GM12874 (cell line): Measurements from ENCODE around the gene RBFOX2.

ENCODE experiments used
- TF ChIP-seq, protein P1 (sequence below): IDR thresholded peaks from 2 replicates; pipeline ENCODE4 v1.5.1; 2011; ENCODE audit warnings: low read depth, mild to moderate bottlenecking, control low read depth, low read length, moderate library complexity; ENCODE audit not compliant: insufficient read depth

RBFOX2 gene

DNA sequence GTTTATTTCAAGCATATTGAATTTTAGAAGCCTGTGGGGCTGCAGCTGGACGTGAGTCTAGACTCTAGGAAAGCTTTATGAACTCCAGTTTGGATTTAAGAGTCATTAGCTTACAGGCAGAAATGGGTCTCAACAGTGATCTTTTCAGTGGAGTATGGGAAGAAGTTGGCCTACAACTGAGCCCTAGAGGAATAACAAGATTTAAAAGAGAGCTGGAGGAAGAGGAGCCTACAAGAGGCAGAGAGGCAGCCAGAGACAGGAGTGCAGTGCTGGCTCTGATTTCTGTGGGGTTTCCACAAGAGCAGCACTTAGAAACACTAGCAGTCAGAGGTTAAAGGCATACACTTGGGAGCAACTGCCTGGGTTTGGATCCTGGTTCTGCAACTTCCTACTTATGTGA is 293.1 kb downstream of the RBFOX2 start:
- TF ChIP-seq, protein P1, sequence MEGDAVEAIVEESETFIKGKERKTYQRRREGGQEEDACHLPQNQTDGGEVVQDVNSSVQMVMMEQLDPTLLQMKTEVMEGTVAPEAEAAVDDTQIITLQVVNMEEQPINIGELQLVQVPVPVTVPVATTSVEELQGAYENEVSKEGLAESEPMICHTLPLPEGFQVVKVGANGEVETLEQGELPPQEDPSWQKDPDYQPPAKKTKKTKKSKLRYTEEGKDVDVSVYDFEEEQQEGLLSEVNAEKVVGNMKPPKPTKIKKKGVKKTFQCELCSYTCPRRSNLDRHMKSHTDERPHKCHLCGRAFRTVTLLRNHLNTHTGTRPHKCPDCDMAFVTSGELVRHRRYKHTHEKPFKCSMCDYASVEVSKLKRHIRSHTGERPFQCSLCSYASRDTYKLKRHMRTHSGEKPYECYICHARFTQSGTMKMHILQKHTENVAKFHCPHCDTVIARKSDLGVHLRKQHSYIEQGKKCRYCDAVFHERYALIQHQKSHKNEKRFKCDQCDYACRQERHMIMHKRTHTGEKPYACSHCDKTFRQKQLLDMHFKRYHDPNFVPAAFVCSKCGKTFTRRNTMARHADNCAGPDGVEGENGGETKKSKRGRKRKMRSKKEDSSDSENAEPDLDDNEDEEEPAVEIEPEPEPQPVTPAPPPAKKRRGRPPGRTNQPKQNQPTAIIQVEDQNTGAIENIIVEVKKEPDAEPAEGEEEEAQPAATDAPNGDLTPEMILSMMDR, result no peak

DNA sequence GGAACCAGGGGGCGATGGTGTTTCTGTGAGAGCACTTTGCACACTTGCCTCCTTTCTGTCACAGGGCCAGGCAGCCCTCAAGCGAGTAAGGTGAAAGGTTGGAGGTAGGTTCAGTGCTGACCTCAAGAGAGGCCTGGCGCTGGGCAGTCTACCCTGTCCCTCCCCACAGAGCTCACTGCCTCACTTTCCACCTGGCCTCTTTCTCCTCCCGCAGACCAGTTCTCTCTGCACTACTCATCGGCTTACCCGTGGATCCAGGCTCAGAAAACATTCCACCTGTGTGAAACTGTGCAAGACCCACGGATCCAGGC is 294.2 kb downstream of the RBFOX2 start:
- TF ChIP-seq, protein P1, result no peak

DNA sequence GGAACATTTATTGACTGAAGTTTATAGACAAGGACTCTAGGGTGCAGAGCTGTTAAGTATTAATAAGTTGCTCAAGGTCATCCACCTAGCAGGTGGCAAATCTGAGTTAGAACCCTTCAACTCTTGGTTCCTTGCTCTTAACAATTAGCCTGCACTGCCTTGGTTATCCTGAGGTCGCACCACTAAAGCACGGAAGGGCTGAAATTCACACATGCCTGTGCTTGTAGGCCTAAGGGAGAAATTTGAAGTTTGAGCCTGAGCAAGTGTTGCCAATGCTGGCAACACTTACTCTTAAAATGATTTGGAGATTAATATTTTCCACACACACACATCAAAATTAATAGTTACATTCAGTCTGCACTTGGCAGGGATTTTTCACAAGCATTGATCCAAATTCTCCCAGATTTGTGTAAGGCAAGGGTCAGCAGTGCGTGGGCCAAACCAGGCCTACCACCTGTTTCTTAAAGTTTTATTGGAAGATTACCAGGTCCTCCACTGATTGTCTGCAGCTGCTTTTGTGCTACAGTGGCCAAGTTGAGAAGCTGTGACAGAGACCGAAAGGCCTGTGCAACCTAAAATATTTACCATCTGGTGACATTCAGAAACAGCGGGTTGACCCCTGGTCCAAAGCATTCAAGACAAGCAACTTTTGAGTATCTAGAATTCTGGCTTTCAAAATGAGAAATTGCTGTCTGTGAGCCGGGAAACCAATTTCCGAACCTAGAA is 294.7 kb downstream of the RBFOX2 start:
- TF ChIP-seq, protein P1, result no peak

DNA sequence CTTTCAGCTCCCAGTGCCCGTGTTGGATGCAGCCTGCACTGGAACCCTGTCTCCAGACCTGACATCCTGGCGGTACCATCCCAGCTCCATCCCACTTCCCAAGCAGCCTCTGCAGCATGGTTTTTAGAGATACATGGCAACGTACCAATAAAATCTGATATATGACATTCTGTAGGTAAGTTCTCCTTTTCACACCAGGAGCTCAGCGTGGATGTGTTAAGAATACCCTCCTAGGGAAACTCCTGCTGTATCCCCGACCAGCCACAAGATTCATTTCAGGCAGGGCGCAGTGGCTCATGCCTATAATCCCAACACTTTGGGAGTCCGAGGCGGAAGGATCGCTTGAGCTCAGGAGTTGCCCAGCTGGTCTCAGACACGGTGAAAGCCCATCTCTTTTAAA is 295.6 kb downstream of the RBFOX2 start:
- TF ChIP-seq, protein P1, result no peak

DNA sequence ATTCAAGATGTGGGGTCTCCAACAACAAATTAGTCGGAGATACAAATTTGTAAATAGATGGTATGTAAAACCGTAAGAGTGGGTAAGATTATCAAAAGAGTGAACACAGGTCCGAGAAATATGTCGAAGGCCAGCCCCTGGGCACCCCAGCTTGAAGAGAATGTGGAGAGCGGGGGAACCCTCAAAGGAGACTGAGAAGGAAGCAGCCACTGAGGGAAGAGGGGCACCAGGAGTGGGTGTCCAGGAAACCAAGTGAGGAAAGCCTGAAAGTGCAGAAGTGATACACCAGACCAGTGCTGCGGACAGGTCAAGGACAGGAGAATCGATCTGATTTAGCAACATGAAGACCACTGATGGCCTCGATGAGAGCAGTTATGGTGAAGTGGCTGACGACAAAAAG is 296.5 kb downstream of the RBFOX2 start:
- TF ChIP-seq, protein P1, result no peak

DNA sequence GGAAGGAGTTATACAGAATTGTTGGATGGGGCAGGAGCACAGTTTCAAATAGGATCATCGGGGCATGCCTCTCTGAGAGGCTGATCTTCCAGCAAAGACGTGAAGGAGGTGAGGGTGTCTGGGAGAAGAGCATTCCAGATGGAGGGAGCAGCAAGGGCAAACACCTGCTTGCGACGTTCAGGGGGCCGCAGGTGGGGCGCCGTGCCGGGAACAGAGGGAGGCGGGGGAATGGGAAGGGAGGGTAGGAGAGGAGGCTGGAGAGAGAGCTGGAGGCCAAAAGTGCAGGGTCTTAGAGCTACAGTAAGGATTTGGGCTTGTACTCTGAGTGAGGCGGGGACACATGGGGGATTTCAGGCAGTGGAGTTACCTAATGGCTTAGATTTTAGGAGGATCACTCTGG is 297.3 kb downstream of the RBFOX2 start:
- TF ChIP-seq, protein P1, result no peak

DNA sequence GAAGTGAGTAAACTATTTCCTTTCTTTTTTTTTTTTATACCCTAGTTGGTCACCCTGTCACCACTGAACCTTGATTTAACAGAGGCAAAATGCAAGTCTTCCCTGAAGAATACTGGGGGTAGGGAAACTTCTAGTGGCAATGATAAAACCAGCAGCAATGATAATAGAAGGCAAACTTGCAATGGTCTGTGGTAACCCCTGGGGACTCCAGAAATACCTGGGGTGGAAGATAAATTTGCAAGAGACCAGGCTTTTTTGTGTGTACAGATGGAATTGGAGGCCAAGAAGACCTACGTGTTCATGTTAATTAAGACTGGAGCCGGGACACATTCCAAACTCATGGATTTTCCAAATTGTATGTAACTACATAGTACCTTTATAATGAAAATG is 299.3 kb downstream of the RBFOX2 start:
- TF ChIP-seq, protein P1, result no peak
